Myocyte (in vitro differentiated cells): Measurements from ENCODE around the gene PRMT3. TPM values are rescaled to one million over a fixed set of nuclear protein-coding genes. Genes with fewer than 3 reads are reported as not detected.
"Not testable (repeated sequence)": the region's sequence is repeated elsewhere in the genome, so short reads cannot be mapped to it uniquely, and the experiment has no call there.

Experiments used
- DNase-seq: peaks from one replicate; pipeline ENCODE4 v3.0.0-alpha.2; 2012; ENCODE audit warnings: low read depth
- total RNA-seq: library from RNA; depleted of rRNA; stranded (reverse); fragments of >200 nt; gene quantifications from 2 replicates; pipeline ENCODE4 v1.2.3, GENCODE V29; 2014

Gene PRMT3
- total RNA-seq, 1 donor from 2014 or later, result 18.6 TPM

- no peak for DNase-seq
These were observed 66.3 kb downstream of the PRMT3 start for GRCh38 chr11:20453657-20454316.

GRCh38 chr11:20457001-20457799, 69.7 kb downstream of the PRMT3 start:
- DNase-seq, result no peak

- DNase-seq, result no peak
These were observed 70.6 kb downstream of the PRMT3 start for GRCh38 chr11:20457934-20458680.

- DNase-seq, result no peak
These were observed 71.6 kb downstream of the PRMT3 start for GRCh38 chr11:20458905-20459632.

- DNase-seq, result no peak
These were observed 72.3 kb downstream of the PRMT3 start for GRCh38 chr11:20459865-20460264.

- DNase-seq, result no peak
These were observed 77.0 kb downstream of the PRMT3 start for GRCh38 chr11:20464518-20464917.

GRCh38 chr11:20467487-20468185, 80.1 kb downstream of the PRMT3 start:
- no peak for DNase-seq

- no peak for DNase-seq
These were observed 82.8 kb downstream of the PRMT3 start for GRCh38 chr11:20470348-20470747.

- DNase-seq, result not testable (repeated sequence)
These were observed 84.4 kb downstream of the PRMT3 start for GRCh38 chr11:20471929-20472328.

- no peak for DNase-seq
These were observed 86.8 kb downstream of the PRMT3 start for GRCh38 chr11:20474176-20474881.

- DNase-seq, result no peak
These were observed 87.5 kb downstream of the PRMT3 start for GRCh38 chr11:20474882-20475517.

GRCh38 chr11:20477418-20478090, 90.0 kb downstream of the PRMT3 start:
- DNase-seq, result no peak

- DNase-seq, result no peak
These were observed 92.0 kb downstream of the PRMT3 start for GRCh38 chr11:20479513-20479912.

GRCh38 chr11:20483931-20484330, 96.4 kb downstream of the PRMT3 start:
- DNase-seq, result no peak

GRCh38 chr11:20484416-20484815, 96.9 kb downstream of the PRMT3 start:
- DNase-seq, result not testable (repeated sequence)

GRCh38 chr11:20488352-20488751, 100.8 kb downstream of the PRMT3 start:
- no peak for DNase-seq

- DNase-seq, result no peak
These were observed 102.4 kb downstream of the PRMT3 start for GRCh38 chr11:20489948-20490347.

- DNase-seq, result no peak
These were observed 105.8 kb downstream of the PRMT3 start for GRCh38 chr11:20493340-20493739.
